HL-60 (cell line): Measurements from ENCODE around the gene NUCB1.

Experiments
- DNase-seq, 2 experiments: peaks; one replicate each; pipeline ENCODE4 v3.0.0-alpha.2; 2010 to 2020; ENCODE audit warnings: low read depth in 1 of 2, low spot score in 1 of 2
- H3K27ac ChIP-seq: fragments of 250-450 bp; sonication (Bioruptor Pico); replicated peaks from 2 replicates; pipeline ENCODE4 v1.5.1; 2020; ENCODE audit warnings: mild to moderate bottlenecking, moderate library complexity
- H3K27me3 ChIP-seq: fragments of 250-450 bp; sonication (Bioruptor Pico); 2 replicates; pipeline ENCODE4 v1.5.1; 2021; ENCODE audit warnings: mild to moderate bottlenecking, moderate library complexity; ENCODE audit not compliant: insufficient read depth, poor library complexity, severe bottlenecking
- H3K4me3 ChIP-seq: replicated peaks from 2 replicates; pipeline ENCODE4 v1.5.1; 2011; ENCODE audit warnings: mild to moderate bottlenecking, control low read depth, low read length; ENCODE audit not compliant: insufficient read depth
- GABPA ChIP-seq: IDR thresholded peaks from 2 replicates; pipeline ENCODE4 v1.6.1; 2012; ENCODE audit warnings: low read depth
- POLR2AphosphoS5 ChIP-seq: IDR thresholded peaks from 2 replicates; pipeline ENCODE4 v1.6.1; 2012; ENCODE audit warnings: low read depth
- REST ChIP-seq: IDR thresholded peaks from 2 replicates; pipeline ENCODE4 v1.6.1; 2012; ENCODE audit warnings: low read depth; ENCODE audit not compliant: insufficient replicate concordance
- SPI1 ChIP-seq: IDR thresholded peaks from 2 replicates; pipeline ENCODE4 v1.6.1; 2012; ENCODE audit warnings: low read depth, mild to moderate bottlenecking, borderline replicate concordance
- TF ChIP-seq, protein P1 (sequence below): IDR thresholded peaks from one replicate; pipeline ENCODE4 v1.5.1; 2011; ENCODE audit warnings: low read length, control low read depth, inconsistent platforms; ENCODE audit not compliant: insufficient read depth

The NUCB1 gene

GRCh38 chr19:48968179-48968661 is 68.1 kb downstream of the NUCB1 start:
- TF ChIP-seq SPI1: no peak
- TF ChIP-seq GABPA: no peak
- TF ChIP-seq POLR2AphosphoS5: no peak
- Histone ChIP-seq H3K4me3 (no peak overlapping the region), H3K27ac (peak overlapping the region; percentile 91), H3K27me3 (no peaks in the 10 kb centered on the region)
- DNase-seq: no peak

- Histone ChIP-seq H3K27me3 (no peaks in the 10 kb centered on the region), H3K4me3 (no peak overlapping the region), H3K27ac (no peak overlapping the region)
- no peak for DNase-seq
- TF ChIP-seq GABPA (no peak), SPI1 (no peak), REST (no peak), POLR2AphosphoS5 (no peak)
- TF ChIP-seq, protein P1, sequence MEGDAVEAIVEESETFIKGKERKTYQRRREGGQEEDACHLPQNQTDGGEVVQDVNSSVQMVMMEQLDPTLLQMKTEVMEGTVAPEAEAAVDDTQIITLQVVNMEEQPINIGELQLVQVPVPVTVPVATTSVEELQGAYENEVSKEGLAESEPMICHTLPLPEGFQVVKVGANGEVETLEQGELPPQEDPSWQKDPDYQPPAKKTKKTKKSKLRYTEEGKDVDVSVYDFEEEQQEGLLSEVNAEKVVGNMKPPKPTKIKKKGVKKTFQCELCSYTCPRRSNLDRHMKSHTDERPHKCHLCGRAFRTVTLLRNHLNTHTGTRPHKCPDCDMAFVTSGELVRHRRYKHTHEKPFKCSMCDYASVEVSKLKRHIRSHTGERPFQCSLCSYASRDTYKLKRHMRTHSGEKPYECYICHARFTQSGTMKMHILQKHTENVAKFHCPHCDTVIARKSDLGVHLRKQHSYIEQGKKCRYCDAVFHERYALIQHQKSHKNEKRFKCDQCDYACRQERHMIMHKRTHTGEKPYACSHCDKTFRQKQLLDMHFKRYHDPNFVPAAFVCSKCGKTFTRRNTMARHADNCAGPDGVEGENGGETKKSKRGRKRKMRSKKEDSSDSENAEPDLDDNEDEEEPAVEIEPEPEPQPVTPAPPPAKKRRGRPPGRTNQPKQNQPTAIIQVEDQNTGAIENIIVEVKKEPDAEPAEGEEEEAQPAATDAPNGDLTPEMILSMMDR: no peak
Measured at GRCh38 chr19:48968813-48969218, 68.7 kb downstream of the NUCB1 start.

GRCh38 chr19:48969276-48970138 is 69.4 kb downstream of the NUCB1 start:
- no peak overlapping the region for H3K4me3 ChIP-seq
- no peaks in the 10 kb centered on the region for H3K27me3 ChIP-seq
- no peak for DNase-seq
- TF ChIP-seq GABPA (no peak), POLR2AphosphoS5 (no peak), REST (no peak), SPI1 (no peak)
- TF ChIP-seq, protein P1: no peak
- H3K27ac ChIP-seq: no peak overlapping the region

- Histone ChIP-seq H3K27ac (no peak overlapping the region), H3K4me3 (no peak overlapping the region), H3K27me3 (no peaks in the 10 kb centered on the region)
- DNase-seq: no peak
- TF ChIP-seq POLR2AphosphoS5 (no peak), REST (no peak)
Measured at GRCh38 chr19:48970139-48970766, 70.1 kb downstream of the NUCB1 start.
